Subcutaneous adipose tissue (tissue), 4 donors: Measurements from ENCODE around the gene COLQ. TPM values are rescaled to one million over a fixed set of nuclear protein-coding genes. Genes with fewer than 3 reads are reported as not detected.

ENCODE experiments used
- total RNA-seq, 4 donors: library from RNA; depleted of rRNA; stranded (reverse); fragments of >200 nt; gene quantifications; one replicate each; pipeline ENCODE4 v1.1.0, GENCODE V29; 2016
- TF ChIP-seq, protein P1 (sequence below): fragments of 450-650 bp; IDR thresholded peaks from one replicate; pipeline ENCODE4 v1.5.1; 2016; ENCODE audit warnings: low read depth, mild to moderate bottlenecking, control low read depth, antibody characterized with exemption, moderate library complexity

Gene COLQ
- total RNA-seq, 4 donors from 2014 or later = 2.0 to 5.1 (median 3.5) TPM

DNA sequence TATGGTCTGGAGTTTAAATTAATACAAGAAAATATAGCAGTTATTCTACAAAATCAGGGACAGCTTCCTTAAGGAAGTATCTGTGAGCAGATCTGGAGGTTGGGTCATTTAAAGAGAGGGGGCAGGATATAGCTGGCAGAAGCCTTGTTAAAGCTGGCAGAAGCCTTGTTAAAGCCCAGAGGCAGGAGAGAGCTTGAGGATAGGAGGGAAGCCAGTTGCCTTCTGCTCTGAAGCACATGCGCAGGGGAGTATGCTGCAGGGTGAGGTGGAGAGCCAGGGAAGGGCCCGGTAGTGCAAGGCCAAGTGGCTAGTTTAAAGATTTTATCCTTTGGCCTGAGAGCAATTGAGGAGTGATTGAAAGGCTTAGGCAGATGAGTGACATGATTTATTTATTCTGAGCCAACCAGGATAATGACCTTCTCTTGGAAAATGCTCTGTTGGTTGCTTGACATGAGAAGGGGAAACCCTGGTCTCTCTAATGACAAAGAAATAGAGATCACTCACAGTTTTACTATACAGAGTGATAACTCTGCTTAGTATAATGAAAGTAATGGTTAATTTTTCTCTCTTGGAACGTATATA lies 90.2 kb downstream of the COLQ start:
- TF ChIP-seq, protein P1, sequence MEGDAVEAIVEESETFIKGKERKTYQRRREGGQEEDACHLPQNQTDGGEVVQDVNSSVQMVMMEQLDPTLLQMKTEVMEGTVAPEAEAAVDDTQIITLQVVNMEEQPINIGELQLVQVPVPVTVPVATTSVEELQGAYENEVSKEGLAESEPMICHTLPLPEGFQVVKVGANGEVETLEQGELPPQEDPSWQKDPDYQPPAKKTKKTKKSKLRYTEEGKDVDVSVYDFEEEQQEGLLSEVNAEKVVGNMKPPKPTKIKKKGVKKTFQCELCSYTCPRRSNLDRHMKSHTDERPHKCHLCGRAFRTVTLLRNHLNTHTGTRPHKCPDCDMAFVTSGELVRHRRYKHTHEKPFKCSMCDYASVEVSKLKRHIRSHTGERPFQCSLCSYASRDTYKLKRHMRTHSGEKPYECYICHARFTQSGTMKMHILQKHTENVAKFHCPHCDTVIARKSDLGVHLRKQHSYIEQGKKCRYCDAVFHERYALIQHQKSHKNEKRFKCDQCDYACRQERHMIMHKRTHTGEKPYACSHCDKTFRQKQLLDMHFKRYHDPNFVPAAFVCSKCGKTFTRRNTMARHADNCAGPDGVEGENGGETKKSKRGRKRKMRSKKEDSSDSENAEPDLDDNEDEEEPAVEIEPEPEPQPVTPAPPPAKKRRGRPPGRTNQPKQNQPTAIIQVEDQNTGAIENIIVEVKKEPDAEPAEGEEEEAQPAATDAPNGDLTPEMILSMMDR = no peak

DNA sequence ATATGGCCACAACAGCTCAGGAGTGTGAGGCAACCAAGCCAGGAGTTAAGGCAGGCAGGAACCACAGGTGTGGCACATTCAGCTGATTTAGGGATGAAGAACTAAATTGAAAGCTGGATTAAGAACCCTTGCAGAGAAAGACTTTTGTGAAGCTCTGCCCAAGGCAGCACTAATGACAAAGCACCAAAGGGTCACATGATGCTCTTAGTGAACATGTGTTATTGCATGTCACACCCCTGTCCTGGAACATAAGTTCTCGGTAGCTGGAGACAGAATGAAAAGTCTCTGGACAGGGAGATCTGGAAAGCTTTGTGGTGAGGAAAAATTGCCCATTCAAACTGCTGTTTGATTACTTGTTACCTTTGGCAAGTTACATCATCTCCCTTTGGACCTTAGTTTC lies 90.9 kb downstream of the COLQ start:
- TF ChIP-seq, protein P1 = no peak

DNA sequence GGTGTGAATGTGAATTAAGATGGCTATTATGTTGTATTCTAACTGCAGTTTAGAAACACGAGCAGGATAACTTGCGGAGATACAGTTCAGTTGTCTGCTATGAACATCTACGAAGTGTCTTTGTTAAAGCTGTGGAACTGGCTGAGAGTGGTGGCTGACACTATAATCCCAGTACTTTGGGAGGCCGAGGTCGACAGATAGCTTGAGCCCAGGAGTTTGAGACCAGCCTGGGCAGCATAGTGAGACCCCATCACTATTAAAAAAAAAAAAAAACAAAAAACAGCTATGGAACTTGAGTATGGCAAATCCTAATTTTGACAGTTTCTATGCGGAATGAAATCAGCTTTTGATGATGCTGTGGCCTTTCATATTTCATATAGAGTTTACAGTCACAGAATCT lies 92.4 kb downstream of the COLQ start:
- TF ChIP-seq, protein P1 = no peak

DNA sequence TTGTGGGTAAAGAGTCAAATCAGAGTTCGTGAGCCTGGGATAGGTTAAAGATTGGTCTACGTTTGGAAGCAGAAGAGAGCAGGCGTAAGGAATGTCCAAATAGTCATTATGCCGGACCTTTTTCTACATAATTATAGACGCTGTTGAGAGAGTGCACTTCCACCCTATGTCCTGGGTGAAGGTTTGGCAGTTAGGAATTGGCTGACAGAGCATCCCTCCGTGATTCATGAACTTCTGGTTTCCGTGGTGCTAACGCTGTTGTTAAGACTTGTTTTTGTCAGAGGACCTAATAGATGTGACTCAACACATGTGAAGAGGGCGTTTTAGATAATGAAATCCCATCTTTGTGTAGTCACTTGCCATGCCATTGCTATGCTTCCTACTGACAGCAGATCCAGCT lies 93.0 kb downstream of the COLQ start:
- TF ChIP-seq, protein P1 = no peak

DNA sequence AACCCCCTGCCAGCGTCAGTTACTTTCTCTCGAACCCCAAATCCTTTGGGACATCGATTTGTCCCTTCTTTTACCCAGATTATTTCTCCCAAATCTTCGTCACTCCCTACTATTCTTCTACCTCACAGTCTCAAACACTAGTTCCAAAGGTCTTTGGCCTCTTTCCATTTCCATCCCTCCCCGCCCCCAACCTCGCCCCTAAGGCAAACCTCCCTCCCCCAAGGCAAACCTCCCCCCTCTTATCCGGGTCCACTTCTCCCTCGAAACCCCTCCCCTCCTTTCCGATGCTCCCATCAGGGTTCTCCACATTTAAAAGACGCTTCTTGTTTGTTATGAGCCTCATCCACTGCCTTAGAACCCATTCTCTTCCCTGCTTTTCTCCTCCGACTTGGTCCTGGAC lies 93.5 kb downstream of the COLQ start:
- TF ChIP-seq, protein P1 = no peak

DNA sequence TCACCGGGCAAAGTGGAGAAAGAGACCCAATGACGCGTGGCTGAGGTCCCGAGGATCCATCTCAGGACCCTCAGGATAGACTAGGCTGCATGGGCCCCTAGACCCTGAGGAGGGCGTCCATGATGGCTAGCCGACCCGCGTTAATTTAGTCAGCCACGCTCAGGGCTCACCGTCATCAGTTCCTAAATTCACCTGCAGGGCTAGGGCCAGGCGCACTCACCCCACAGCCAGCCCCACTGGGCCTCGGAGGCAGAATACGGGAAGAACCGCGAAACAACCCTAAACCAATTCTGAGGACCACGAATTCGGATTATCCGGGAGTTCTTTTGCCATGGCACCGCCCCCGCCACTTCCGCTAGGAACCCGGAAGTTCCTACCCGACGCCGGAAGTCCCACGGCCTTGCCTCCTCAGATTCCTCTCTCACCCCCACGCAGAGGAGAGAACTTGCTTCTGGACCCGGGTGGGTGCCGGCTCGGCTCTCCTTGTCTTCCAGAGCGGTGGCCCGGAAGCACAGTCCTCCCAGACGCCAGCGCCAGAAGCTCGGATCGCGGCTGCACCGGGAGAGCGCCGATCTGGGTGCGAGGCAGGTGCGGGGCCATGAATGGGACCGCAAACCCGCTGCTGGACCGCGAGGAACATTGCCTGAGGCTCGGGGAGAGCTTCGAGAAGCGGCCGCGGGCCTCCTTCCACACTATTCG lies 94.2 kb downstream of the COLQ start, which contains the start of the genes EAF1 and METTL6:
TSS of gene EAF1 (plus strand) at position 417 of the 699 bp plus-strand sequence. CDS start at position 599, 182 bp downstream.
TSS of gene METTL6 (minus strand) at position 363 of the 699 bp plus-strand sequence. CDS start 1,033 bp downstream, outside the sequence.
- TF ChIP-seq, protein P1 = no peak

DNA sequence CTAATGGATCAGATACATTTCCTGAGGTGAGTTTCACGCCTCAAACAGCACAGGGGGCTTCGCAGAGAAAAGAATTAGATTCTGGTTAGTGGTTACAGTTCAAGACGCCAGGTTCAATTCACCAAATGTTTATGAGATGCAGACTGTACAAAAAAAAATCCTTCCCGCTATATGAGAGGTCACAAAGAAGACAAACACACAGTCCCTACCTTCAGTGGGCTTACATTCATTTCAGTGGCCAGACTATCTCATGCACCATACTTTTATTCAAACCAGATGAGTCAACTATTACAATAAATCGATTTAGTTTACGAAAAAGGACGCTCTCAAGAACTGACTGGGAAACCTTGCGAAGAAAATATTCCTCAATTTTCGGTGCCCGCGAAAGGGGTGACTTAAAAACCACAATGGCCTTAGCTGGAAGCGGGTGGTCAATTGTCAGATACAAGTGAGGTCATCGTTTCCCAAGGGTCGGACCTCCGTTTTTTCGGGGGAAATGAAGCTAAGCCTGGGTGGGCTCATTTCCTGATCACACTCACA lies 94.9 kb downstream of the COLQ start:
- TF ChIP-seq, protein P1 = no peak
